MCF 10A (cell line): ENCODE results near the gene CYTH2. TPM values are rescaled to one million over a fixed set of nuclear protein-coding genes. Genes with fewer than 3 reads are reported as not detected.

Experiments used
- BruUV-seq: library from RNA; stranded (reverse); fragments of 400-500 nt; replicated peaks from 2 replicates; lab custom pipeline; 2021; lab: Mats Ljungman, UMichigan
- CTCF ChIA-PET: fragments of 300-600 bp; sonication (Branson Sonifier 250); formaldehyde crosslinking; extraction: SDS; loops from one replicate; lab custom pipeline; 2021; ENCODE audit warnings: antibody characterized with exemption, inconsistent platforms; lab: Yijun Ruan, JAX
- POLR2A ChIA-PET: fragments of 300-600, 350-650 bp; sonication (Branson Sonifier 250); formaldehyde crosslinking; extraction: SDS; loops from one replicate; lab custom pipeline; 2020; ENCODE audit warnings: antibody characterized with exemption, inconsistent platforms; lab: Yijun Ruan, JAX
- DNase-seq: peaks from one replicate; pipeline ENCODE4 v3.0.0-alpha.2; 2018; ENCODE audit not compliant: unreplicated experiment
- H3K27ac Mint-ChIP-seq: one replicate; pipeline ENCODE4 v1.8.0; 2022; ENCODE audit warnings: mild to moderate bottlenecking, low read depth, mixed read lengths; ENCODE audit not compliant: unreplicated experiment
- H3K27me3 Mint-ChIP-seq: one replicate; pipeline ENCODE4 v1.8.0; 2022; ENCODE audit warnings: mixed read lengths; ENCODE audit not compliant: insufficient read depth, unreplicated experiment
- H3K36me3 Mint-ChIP-seq: one replicate; pipeline ENCODE4 v1.8.0; 2022; ENCODE audit warnings: mild to moderate bottlenecking, moderate library complexity, mixed read lengths; ENCODE audit not compliant: insufficient read depth, unreplicated experiment
- H3K4me1 Mint-ChIP-seq: one replicate; pipeline ENCODE4 v1.8.0; 2022; ENCODE audit warnings: mixed read lengths; ENCODE audit not compliant: insufficient read depth, unreplicated experiment
- H3K4me3 Mint-ChIP-seq: one replicate; pipeline ENCODE4 v1.8.0; 2022; ENCODE audit warnings: mild to moderate bottlenecking, moderate library complexity, mixed read lengths; ENCODE audit not compliant: unreplicated experiment
- H3K9me3 Mint-ChIP-seq: one replicate; pipeline ENCODE4 v1.8.0; 2022; ENCODE audit warnings: mixed read lengths; ENCODE audit not compliant: unreplicated experiment
- CTCF ChIP-seq: fragments of 200-600 bp; IDR thresholded peaks from one replicate; pipeline ENCODE4 v1.8.0; 2022; ENCODE audit warnings: antibody characterized with exemption, mild to moderate bottlenecking; ENCODE audit not compliant: unreplicated experiment
- intact Hi-C: fragments of 100-400 bp; cut with micrococcal nuclease; formaldehyde crosslinking; loops from 2 replicates; pipeline ENCODE4 v1.14.1; 2022
- total RNA-seq: library from RNA; stranded (reverse); gene quantifications from 2 replicates; pipeline ENCODE4 v1.2.3, GENCODE V29; 2022

Gene CYTH2
- total RNA-seq, 1 experiment from 2014 or later = 70.3 TPM

DNA sequence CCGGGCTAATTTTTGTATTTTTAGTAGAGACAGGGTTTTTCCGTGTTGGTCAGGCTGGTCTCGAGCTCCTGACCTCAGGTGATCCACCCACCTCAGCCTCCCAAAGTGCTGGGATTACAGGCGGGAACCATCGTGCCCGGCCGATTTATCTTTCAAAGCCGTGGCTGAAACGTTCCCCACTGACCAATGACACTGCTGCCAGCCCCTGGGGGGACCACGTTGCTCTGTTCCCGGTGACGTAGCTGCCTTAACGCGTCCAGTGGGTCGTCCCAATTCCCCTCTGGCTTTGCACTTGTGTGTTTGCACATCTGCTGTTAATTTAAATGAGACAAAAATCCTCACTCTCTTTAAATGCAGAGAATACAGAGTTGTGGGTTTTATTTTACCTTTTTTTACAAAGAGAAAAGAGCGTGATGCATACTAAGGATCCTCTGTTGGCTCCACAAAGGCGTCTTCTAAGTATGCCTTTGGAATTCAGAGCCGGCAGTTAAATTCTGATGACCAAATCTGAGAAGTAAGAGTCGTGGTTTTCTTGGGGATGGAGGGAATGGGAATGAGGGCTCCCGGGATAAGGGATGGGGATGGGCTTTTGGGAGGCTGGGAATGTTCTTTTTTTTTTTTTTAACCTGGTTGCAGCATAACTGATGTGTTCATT lies 61.0 kb downstream of the CYTH2 start:
- ChIA-PET CTCF (interaction anchor here (0.6 to 0.7 kb wide), 3 partner anchors 24 to 58 kb away, joined by 3 to 4 read pairs (median 3); no protein-coding TSS in a partner anchor), POLR2A (no interaction called here)
- no peaks in the 10 kb centered on the region for H3K36me3 Mint-ChIP-seq
- H3K27ac Mint-ChIP-seq = no peak overlapping the region
- peaks cover 6% of the 10 kb centered on the region for H3K27me3 Mint-ChIP-seq
- peaks cover 16% of the 10 kb centered on the region for H3K9me3 Mint-ChIP-seq
- no peak overlapping the region for H3K4me3 Mint-ChIP-seq
- no peak for DNase-seq
- no peaks in the 10 kb centered on the region for H3K4me1 Mint-ChIP-seq
- intact Hi-C loops = no loop called here
- BruUV-seq = no TSS peak
- no peak for TF ChIP-seq CTCF

DNA sequence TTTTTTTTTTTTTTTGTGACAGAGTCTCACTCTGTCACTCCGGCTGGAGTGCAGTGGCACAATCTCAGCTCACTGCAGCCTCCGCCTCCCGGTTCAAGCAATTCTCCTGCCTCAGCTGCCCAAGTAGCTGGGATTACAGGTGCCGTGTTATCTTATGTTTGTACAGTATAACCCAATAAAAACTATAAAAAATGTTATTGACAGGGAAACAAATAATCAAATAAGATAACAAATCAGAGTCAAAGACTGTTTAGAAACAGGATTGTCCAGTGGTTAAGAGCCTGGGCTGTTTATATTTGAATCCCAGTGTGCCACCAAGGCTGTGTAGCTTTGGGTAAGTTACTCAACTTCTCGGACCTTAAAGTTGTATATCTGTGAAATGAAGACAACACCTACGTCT lies 61.6 kb downstream of the CYTH2 start:
- peaks cover 16% of the 10 kb centered on the region for H3K9me3 Mint-ChIP-seq
- no peak overlapping the region for H3K4me3 Mint-ChIP-seq
- no peaks in the 10 kb centered on the region for H3K36me3 Mint-ChIP-seq
- POLR2A ChIA-PET = no interaction called here
- peaks cover 6% of the 10 kb centered on the region for H3K27me3 Mint-ChIP-seq
- no peak overlapping the region for H3K27ac Mint-ChIP-seq
- no peaks in the 10 kb centered on the region for H3K4me1 Mint-ChIP-seq
- intact Hi-C loops = no loop called here
- no TSS peak for BruUV-seq
- no peak for DNase-seq
- no peak for TF ChIP-seq CTCF
- CTCF ChIA-PET = interaction anchor here (0.6 kb wide), 1 partner anchor 57 kb away, joined by 4 read pairs; no protein-coding TSS in a partner anchor

Other genes starting within 250 kb of the CYTH2 start
- 16.0 and 24.0 TPM in 2 replicates for gene CARD8, start 213.5 kb upstream of the CYTH2 start, total RNA-seq
- gene ZNF114, start 199.3 kb upstream of the CYTH2 start, total RNA-seq = not detected in 2 replicates
- gene EMP3, start 143.8 kb upstream of the CYTH2 start, total RNA-seq = 190 and 198 TPM in 2 replicates
- 6.0 and 7.6 TPM in 2 replicates for gene TMEM143, start 105.4 kb upstream of the CYTH2 start, total RNA-seq
- gene SYNGR4, start 105.0 kb upstream of the CYTH2 start, total RNA-seq = not detected in 2 replicates
- 113 and 134 TPM in 2 replicates for gene KDELR1, start 77.8 kb upstream of the CYTH2 start, total RNA-seq
- 0.35 and 0.39 TPM in 2 replicates for gene GRIN2D, start 75.7 kb upstream of the CYTH2 start, total RNA-seq
- 45.1 and 55.8 TPM in 2 replicates for gene GRWD1, start 23.4 kb upstream of the CYTH2 start, total RNA-seq
- gene KCNJ14, start 13.8 kb upstream of the CYTH2 start, total RNA-seq = 1.6 and 2.7 TPM in 2 replicates
- gene LMTK3, start 42.5 kb downstream of the CYTH2 start, total RNA-seq = 0.37 and 0.47 TPM in 2 replicates
- not detected in 2 replicates for gene SULT2B1, start 82.8 kb downstream of the CYTH2 start, total RNA-seq
- not detected in 2 replicates for gene SPACA4, start 137.4 kb downstream of the CYTH2 start, total RNA-seq
- gene FAM83E, start 145.7 kb downstream of the CYTH2 start, total RNA-seq = 0.89 and 2.8 TPM in 2 replicates
- gene RPL18, start 149.8 kb downstream of the CYTH2 start, total RNA-seq = 1,536 and 1,736 TPM in 2 replicates
- 16.3 and 18.2 TPM in 2 replicates for gene SPHK2, start 150.1 kb downstream of the CYTH2 start, total RNA-seq
- gene DBP, start 168.0 kb downstream of the CYTH2 start, total RNA-seq = 0.25 and 0.56 TPM in 2 replicates
- gene CA11, start 176.8 kb downstream of the CYTH2 start, total RNA-seq = 2.6 and 2.9 TPM in 2 replicates
- 0.17 TPM in 1 of 2 replicates, not detected in the other for gene NTN5, start 203.6 kb downstream of the CYTH2 start, total RNA-seq
- not detected in 2 replicates for gene FUT2, start 226.6 kb downstream of the CYTH2 start, total RNA-seq